Measurements from ENCODE around the gene GPN1. TPM values are rescaled to one million over a fixed set of nuclear protein-coding genes. Genes with fewer than 3 reads are reported as not detected.

Gene GPN1
- total and polyA plus RNA-seq, 10 donors: 18.0 to 29.4 (median 23.9) TPM

DNA sequence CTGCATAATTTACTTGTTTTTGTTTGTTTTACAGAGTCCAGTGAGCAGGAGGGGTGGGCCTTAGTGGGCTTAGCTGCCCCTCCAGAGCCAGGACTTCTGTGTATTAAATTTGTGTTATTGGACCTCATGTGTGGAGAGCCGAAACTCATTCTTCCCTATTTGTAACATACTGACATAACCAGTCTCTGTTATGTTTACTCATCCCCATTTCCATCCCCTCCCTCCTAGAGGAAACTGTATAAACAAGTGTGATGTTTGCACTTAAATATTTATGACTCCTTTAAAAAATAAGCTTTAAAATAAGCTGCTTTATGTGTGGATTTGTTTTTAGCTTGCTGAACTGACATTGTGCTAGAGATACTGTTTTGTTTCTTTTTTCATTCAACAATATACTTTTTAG, 32.2 kb upstream of the GPN1 start:
- Histone ChIP-seq H3K9me3 (peaks cover 0 to 44% (median 38%) of the 10 kb centered on the region in 8 donors), H3K4me1 (peaks cover 0 to 48% (median 8%) of the 10 kb centered on the region in 6 donors), H3K27ac (no peak overlapping the region), H3K36me3 (peaks cover 0 to 91% (median 32%) of the 10 kb centered on the region in 6 donors), H3K27me3 (replicated peaks in 1 of 7) (no peaks in the 10 kb centered on the region), H3K4me3 (no peak overlapping the region)
- TF ChIP-seq POLR2A (IDR thresholded peaks at IDR 0.05) (no peak), POLR2AphosphoS5 (IDR thresholded peaks at IDR 0.05) (no peak)
- TF ChIP-seq, protein P1, sequence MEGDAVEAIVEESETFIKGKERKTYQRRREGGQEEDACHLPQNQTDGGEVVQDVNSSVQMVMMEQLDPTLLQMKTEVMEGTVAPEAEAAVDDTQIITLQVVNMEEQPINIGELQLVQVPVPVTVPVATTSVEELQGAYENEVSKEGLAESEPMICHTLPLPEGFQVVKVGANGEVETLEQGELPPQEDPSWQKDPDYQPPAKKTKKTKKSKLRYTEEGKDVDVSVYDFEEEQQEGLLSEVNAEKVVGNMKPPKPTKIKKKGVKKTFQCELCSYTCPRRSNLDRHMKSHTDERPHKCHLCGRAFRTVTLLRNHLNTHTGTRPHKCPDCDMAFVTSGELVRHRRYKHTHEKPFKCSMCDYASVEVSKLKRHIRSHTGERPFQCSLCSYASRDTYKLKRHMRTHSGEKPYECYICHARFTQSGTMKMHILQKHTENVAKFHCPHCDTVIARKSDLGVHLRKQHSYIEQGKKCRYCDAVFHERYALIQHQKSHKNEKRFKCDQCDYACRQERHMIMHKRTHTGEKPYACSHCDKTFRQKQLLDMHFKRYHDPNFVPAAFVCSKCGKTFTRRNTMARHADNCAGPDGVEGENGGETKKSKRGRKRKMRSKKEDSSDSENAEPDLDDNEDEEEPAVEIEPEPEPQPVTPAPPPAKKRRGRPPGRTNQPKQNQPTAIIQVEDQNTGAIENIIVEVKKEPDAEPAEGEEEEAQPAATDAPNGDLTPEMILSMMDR (IDR thresholded peaks at IDR 0.05 in 8 of 11, conservative IDR thresholded peaks at IDR 0.05 in 3 of 11): no peak
- no peak for DNase-seq
- 77 to 93% (median 91%) methylated on average over 1 of the region's 1 CpG for WGBS, 5 donors
- intact Hi-C loops (cut with DNase I; ENCODE audit: low total_unique reads): no loop called here

DNA sequence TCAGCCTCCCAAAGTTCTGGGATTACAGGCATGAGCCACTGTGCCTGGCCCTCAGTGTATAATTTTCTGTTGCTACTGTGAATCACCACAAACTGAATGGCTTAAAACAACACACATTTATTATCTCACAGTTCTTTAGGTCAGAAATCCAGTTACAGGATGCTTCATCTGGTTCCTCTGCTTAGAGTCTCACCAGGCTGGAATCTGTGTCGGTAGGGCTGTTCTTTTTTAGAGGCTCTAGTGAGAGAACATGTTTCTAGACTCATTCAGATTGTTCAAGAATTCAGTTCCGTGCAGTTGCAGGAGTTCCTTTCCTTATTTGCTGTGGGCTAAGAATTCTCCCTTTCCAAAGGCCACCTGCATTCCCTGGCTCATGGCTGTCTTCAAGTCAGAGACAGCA, 22.2 kb upstream of the GPN1 start:
- Histone ChIP-seq H3K27ac (no peak overlapping the region), H3K27me3 (replicated peaks in 1 of 7) (no peaks in the 10 kb centered on the region), H3K36me3 (peaks cover 6 to 97% (median 86%) of the 10 kb centered on the region in 6 donors), H3K9me3 (no peaks in the 10 kb centered on the region), H3K4me1 (no peaks in the 10 kb centered on the region), H3K4me3 (no peak overlapping the region)
- intact Hi-C loops (cut with DNase I; ENCODE audit: low total_unique reads): no loop called here
- TF ChIP-seq, protein P1 (IDR thresholded peaks at IDR 0.05 in 8 of 11, conservative IDR thresholded peaks at IDR 0.05 in 3 of 11): no peak
- TF ChIP-seq POLR2AphosphoS5 (IDR thresholded peaks at IDR 0.05) (no peak), POLR2A (IDR thresholded peaks at IDR 0.05) (no peak)
- DNase-seq: no peak
- whole genome bisulfite sequencing, 5 donors: 90 to 96% (median 92%) methylated on average over 2 of the region's 2 CpGs

GRCh38 chr2:27613985-27614384, 14.9 kb upstream of the GPN1 start:
- Histone ChIP-seq H3K9me3 (no peaks in the 10 kb centered on the region), H3K27ac (no peak overlapping the region), H3K4me1 (no peaks in the 10 kb centered on the region), H3K36me3 (peaks cover 0 to 97% (median 73%) of the 10 kb centered on the region in 6 donors), H3K27me3 (replicated peaks in 1 of 7) (no peaks in the 10 kb centered on the region), H3K4me3 (no peak overlapping the region)
- no peak for DNase-seq
- intact Hi-C loops (cut with DNase I; ENCODE audit: low total_unique reads): no loop called here
- 95 to 99% (median 97%) methylated on average over 2 of the region's 2 CpGs for WGBS, 5 donors
- TF ChIP-seq, protein P1 (IDR thresholded peaks at IDR 0.05 in 8 of 11, conservative IDR thresholded peaks at IDR 0.05 in 3 of 11): no peak
- no peak for TF ChIP-seq POLR2AphosphoS5 (IDR thresholded peaks at IDR 0.05)

GRCh38 chr2:27615316-27615715, 13.5 kb upstream of the GPN1 start:
- intact Hi-C loops (cut with DNase I; ENCODE audit: low total_unique reads): no loop called here
- no peaks in the 10 kb centered on the region for H3K27me3 ChIP-seq (replicated peaks in 1 of 7)
- no peaks in the 10 kb centered on the region for H3K9me3 ChIP-seq
- DNase-seq: no peak
- H3K4me3 ChIP-seq: no peak overlapping the region
- TF ChIP-seq POLR2A (IDR thresholded peaks at IDR 0.05): no peak
- TF ChIP-seq, protein P1 (IDR thresholded peaks at IDR 0.05 in 8 of 11, conservative IDR thresholded peaks at IDR 0.05 in 3 of 11): no peak
- no peak for TF ChIP-seq POLR2AphosphoS5 (IDR thresholded peaks at IDR 0.05)
- H3K36me3 ChIP-seq: peaks cover 0 to 99% (median 72%) of the 10 kb centered on the region in 6 donors
- H3K4me1 ChIP-seq: no peaks in the 10 kb centered on the region
- H3K27ac ChIP-seq: no peak overlapping the region
- WGBS, 5 donors: 98 to 100% (median 99%) methylated on average over 3 of the region's 3 CpGs

Data from spleen (tissue), 11 donors.